Central memory CD8-positive, alpha-beta T cell (primary cell): Measurements from ENCODE around the gene BBS7.

Experiments
- ATAC-seq: fragments of 150-1000 bp; cut with Tn5 transposase; replicated peaks from 2 replicates; pipeline ENCODE4 v1.10.0; 2022; ENCODE audit warnings: mild to moderate bottlenecking, moderate FRiP score, moderate number of reproducible peaks; ENCODE audit not compliant: poor library complexity, severe bottlenecking; ENCODE audit errors: extremely low read depth
- DNase-seq, 2 donors: peaks; one replicate each; pipeline ENCODE4 v3.0.0; 2021; ENCODE audit warnings: low spot score in 2 of 2
- H3K27ac Mint-ChIP-seq: one replicate; pipeline ENCODE4 v1.8.0; 2022; ENCODE audit warnings: low read depth, mild to moderate bottlenecking, moderate library complexity, mixed read lengths
- H3K27me3 Mint-ChIP-seq: one replicate; pipeline ENCODE4 v1.8.0; 2022; ENCODE audit warnings: mixed read lengths
- H3K36me3 Mint-ChIP-seq: one replicate; pipeline ENCODE4 v1.8.0; 2022; ENCODE audit warnings: mild to moderate bottlenecking, moderate library complexity, mixed read lengths; ENCODE audit not compliant: insufficient read depth
- H3K4me1 Mint-ChIP-seq: one replicate; pipeline ENCODE4 v1.8.0; 2022; ENCODE audit warnings: mixed read lengths
- H3K4me3 Mint-ChIP-seq: one replicate; pipeline ENCODE4 v1.8.0; 2022; ENCODE audit warnings: mild to moderate bottlenecking, moderate library complexity, mixed read lengths
- H3K9me3 Mint-ChIP-seq: one replicate; pipeline ENCODE4 v1.8.0; 2022; ENCODE audit warnings: mixed read lengths

The BBS7 gene, protein sequence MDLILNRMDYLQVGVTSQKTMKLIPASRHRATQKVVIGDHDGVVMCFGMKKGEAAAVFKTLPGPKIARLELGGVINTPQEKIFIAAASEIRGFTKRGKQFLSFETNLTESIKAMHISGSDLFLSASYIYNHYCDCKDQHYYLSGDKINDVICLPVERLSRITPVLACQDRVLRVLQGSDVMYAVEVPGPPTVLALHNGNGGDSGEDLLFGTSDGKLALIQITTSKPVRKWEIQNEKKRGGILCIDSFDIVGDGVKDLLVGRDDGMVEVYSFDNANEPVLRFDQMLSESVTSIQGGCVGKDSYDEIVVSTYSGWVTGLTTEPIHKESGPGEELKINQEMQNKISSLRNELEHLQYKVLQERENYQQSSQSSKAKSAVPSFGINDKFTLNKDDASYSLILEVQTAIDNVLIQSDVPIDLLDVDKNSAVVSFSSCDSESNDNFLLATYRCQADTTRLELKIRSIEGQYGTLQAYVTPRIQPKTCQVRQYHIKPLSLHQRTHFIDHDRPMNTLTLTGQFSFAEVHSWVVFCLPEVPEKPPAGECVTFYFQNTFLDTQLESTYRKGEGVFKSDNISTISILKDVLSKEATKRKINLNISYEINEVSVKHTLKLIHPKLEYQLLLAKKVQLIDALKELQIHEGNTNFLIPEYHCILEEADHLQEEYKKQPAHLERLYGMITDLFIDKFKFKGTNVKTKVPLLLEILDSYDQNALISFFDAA

DNA sequence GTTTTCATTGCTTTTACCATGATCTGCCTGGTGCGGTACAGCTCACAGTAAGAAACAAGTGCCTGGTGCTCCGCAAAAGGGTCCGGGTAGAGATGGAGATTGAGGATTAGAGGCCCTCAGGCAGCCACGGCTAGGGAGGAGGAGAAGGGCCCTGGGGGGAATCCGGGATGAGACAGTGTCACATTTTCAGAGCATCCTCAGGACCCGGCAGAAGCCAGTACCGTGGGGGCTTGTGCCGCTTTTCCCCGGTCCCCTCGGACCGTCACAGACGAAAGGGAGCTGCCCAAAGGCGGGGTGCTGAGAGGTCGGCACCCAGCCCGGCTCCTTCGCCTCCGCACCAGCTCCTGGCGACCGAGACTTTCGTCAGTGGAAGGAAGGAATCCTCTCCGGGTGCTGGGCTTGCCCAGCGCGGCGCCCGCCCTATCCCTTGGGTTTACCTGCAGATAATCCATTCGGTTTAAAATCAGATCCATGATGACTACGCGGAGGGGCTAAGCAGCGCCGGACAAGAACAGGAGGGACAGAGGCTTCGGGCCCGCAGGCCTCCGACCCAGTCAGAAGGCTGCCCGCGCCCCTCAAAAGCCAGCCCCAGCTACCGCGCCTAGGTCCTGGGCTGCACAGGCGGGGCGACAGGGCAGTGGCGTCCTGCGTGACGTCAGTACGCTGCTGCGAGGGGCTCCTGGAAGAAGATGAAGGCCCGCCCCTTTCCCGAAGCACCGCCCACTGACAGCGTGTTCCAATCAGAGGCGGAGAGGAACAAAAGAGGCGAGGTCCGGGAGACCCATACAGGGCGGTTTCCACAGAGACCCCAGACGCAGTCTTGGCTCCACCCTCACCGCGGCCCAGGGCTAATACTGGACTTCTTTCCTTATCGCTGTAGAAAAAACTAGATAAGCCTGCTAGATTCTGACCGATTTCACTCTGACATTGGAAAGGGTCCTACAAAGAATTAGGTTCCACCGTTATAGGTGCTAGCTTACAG, at the start of gene BBS7:
BBS7 (minus strand) TSS at position 634 of the 982 bp plus-strand sequence; CDS start at position 473, 161 bp downstream.
- Mint-ChIP-seq H3K27me3 (peaks cover 27% of the 10 kb centered on the region), H3K36me3 (peaks cover 6% of the 10 kb centered on the region), H3K4me3 (peak within 1 kb of the TSS; percentile 85), H3K4me1 (peaks cover 14% of the 10 kb centered on the region), H3K27ac (peak within 1 kb of the TSS; percentile 87), H3K9me3 (no peaks in the 10 kb centered on the region)
- ATAC-seq (peak; percentile 98), DNase-seq (peak; percentile 86 to 92)

DNA sequence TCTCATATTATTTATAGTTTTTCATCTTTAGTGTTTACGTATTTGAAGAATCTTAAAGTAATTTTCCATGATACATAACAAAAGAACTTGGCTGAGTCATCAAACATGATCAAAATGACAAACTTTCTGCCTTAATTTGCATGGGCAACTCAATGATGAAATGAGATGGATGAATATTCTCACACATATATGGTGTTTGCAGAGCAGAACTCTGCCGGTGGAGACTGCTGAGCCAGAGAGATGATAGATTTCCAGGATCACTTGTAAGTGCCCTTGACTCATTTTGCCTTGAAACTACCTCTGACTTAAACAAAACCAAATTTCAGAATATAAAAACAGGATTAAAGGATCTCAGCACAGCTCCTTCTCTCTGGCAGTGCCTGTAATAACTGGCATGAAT, 43.4 kb upstream of the BBS7 start:
- no peak for DNase-seq
- H3K9me3 Mint-ChIP-seq = no peaks in the 10 kb centered on the region

DNA sequence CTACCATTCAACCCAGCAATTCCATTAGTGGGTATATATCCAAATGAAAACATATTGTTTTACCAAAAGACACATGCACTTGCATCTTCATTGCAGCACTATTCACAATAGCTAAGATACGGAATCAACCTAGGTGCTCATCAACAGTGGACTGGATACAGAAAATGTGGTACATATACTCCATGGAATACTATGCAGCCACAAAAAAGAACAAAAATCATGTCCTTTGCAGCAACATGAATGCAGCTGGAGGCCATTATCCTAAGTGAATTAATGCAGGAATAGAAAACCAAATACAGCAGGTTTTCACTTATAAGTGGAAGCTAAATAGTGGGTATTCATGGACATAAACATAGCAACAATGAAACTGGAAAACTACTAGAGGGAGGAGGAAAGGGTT, 38.1 kb upstream of the BBS7 start:
- Mint-ChIP-seq H3K27me3 (no peaks in the 10 kb centered on the region), H3K4me1 (no peaks in the 10 kb centered on the region), H3K4me3 (no peak overlapping the region), H3K27ac (no peak overlapping the region), H3K9me3 (no peaks in the 10 kb centered on the region), H3K36me3 (no peaks in the 10 kb centered on the region)
- DNase-seq = no peak
- no peak for ATAC-seq

More for the DNA sequence above, 43.4 kb upstream of the BBS7 start:
- H3K4me3 Mint-ChIP-seq = no peak overlapping the region
- peaks cover 6% of the 10 kb centered on the region for H3K4me1 Mint-ChIP-seq
- no peaks in the 10 kb centered on the region for H3K27me3 Mint-ChIP-seq
- H3K36me3 Mint-ChIP-seq = no peaks in the 10 kb centered on the region
- H3K27ac Mint-ChIP-seq = no peak overlapping the region
- no peak for ATAC-seq

DNA sequence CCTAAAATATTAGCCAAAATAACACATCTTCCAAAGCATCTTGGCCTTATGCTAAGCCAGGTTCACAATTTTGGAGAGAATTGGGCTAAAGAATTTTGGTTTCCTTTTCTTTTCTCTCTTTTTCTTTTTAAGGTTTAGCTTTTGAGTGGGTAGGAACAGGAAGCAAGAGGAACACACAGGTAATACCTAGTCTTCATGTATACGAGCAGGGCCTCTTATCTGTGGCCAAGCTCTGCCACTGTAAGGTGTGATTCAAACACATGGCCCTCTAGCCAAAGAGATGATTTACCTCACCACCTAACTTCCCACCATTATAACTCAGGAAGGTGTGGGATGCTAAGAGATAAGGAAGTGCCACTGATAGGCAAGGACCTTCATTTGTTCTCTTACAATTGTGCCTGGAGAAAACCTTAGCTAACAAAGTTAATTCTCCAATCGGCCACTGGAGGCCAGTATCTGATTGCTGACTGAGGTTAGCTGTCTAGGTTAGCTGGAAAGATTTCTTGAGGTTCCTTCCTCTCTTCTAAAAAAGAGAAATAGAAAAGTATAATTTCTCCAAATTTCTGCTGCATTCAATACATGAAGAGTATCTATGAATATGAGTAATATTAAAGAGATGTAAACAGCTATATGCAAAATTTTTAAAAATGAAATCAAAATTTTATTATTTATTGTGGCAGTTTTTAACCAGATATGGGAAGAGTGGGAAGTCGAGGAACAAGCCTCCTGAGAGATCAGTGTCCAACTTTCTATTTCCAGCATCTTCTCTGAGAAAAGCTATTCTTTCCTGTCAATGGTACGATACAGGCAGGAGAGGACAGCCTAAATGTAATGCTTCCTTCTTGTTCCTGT, 30.1 kb upstream of the BBS7 start:
- H3K27ac Mint-ChIP-seq = no peak overlapping the region
- H3K36me3 Mint-ChIP-seq = peaks cover 2% of the 10 kb centered on the region
- no peak overlapping the region for H3K4me3 Mint-ChIP-seq
- peak; percentile 71 for ATAC-seq
- no peaks in the 10 kb centered on the region for H3K4me1 Mint-ChIP-seq
- H3K27me3 Mint-ChIP-seq = no peaks in the 10 kb centered on the region
- peak; percentile 24 to 33 for DNase-seq
- H3K9me3 Mint-ChIP-seq = no peaks in the 10 kb centered on the region

DNA sequence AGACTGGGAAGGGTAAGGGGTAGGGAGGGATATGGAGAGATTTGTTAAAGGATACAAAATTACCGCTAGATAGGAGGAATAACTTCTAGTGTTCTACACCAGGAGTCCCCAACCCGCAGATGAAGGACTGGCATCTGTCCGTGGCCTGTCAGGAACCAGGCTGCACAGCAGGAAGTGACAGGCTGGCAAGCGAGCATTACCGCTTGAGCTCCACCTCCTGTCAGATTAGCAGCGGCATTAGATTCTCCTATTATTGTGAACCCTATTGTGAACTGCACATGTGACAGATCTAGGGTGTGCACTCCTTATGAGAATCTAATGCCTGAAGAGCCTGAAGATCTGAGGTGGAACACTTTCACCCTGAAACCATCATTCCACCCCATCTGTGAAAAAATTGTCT, 27.9 kb upstream of the BBS7 start:
- peak overlapping the region; percentile 3 for H3K4me3 Mint-ChIP-seq
- no peak for DNase-seq

DNA sequence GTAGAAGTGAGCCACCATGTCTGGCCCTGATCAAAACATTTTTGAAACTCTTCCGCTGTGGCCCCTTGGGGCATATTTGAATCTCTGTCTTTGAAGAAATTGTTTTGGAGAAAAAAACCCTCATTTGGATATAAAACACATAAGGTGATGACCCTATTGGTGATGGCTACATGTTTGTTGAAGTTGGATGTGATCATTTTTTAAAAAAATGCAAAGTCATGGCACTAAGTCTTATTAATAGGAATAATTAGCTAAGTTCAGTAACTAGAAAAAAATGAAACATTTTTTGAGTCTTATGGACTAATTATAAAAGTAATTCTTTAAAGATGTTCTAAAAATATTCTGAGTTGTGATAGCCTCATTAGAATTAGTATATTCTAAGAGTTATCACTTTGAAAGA, 17.9 kb upstream of the BBS7 start:
- no peak overlapping the region for H3K4me3 Mint-ChIP-seq
- peaks cover 15% of the 10 kb centered on the region for H3K27me3 Mint-ChIP-seq
- DNase-seq (no peak), ATAC-seq (no peak)
- H3K9me3 Mint-ChIP-seq = no peaks in the 10 kb centered on the region
- H3K27ac Mint-ChIP-seq = no peak overlapping the region
- no peaks in the 10 kb centered on the region for H3K4me1 Mint-ChIP-seq
- no peaks in the 10 kb centered on the region for H3K36me3 Mint-ChIP-seq

More for the DNA sequence above, 27.9 kb upstream of the BBS7 start:
- H3K36me3 Mint-ChIP-seq = peaks cover 2% of the 10 kb centered on the region
- H3K27ac Mint-ChIP-seq = no peak overlapping the region
- ATAC-seq = no peak
- no peaks in the 10 kb centered on the region for H3K4me1 Mint-ChIP-seq
- no peaks in the 10 kb centered on the region for H3K27me3 Mint-ChIP-seq
- H3K9me3 Mint-ChIP-seq = no peaks in the 10 kb centered on the region

DNA sequence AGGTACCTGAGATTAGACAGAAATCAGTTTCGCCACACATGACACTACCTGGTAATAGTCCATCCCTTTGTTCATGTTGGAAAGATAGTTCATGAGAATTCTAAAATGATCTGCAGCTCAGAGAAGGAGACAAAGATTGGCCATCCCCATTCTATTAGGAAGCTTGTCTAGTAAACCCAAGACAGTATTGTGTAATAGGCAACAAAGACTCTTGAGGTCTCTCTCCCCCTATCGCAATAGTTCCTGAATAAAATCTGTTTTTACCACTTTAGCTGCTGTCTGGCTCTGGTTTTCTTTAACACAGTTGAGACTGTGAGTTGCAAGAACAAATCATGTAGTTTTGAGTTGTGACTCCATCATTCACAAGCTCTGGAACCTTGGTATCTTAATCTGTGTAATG, 14.8 kb upstream of the BBS7 start:
- Mint-ChIP-seq H3K27me3 (peaks cover 45% of the 10 kb centered on the region), H3K4me3 (no peak overlapping the region), H3K27ac (no peak overlapping the region), H3K9me3 (no peaks in the 10 kb centered on the region), H3K36me3 (no peaks in the 10 kb centered on the region), H3K4me1 (no peaks in the 10 kb centered on the region)
- DNase-seq (no peak), ATAC-seq (no peak)

DNA sequence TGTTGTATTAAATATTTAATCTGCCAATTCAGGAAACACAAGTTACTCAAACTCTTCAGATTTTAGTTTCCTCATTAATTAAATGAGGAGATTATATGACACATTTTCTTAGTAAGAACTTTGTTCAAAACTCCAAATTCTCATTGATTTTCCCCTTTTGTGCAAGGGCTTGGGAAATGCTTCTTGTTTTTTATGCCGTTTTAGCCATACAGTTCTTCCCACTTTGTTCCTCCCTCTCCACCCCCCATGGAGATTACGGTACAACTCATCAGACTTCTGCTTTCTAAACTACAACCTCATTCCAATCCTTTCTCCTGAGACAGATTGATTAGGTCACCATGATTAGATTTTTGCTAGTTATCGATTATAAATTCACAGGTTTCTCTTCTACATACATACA, 10.9 kb upstream of the BBS7 start:
- no peak overlapping the region for H3K4me3 Mint-ChIP-seq
- no peaks in the 10 kb centered on the region for H3K4me1 Mint-ChIP-seq
- no peak for ATAC-seq
- no peaks in the 10 kb centered on the region for H3K36me3 Mint-ChIP-seq
- DNase-seq = no peak
- no peaks in the 10 kb centered on the region for H3K9me3 Mint-ChIP-seq
- no peak overlapping the region for H3K27ac Mint-ChIP-seq
- peaks cover 60% of the 10 kb centered on the region for H3K27me3 Mint-ChIP-seq

DNA sequence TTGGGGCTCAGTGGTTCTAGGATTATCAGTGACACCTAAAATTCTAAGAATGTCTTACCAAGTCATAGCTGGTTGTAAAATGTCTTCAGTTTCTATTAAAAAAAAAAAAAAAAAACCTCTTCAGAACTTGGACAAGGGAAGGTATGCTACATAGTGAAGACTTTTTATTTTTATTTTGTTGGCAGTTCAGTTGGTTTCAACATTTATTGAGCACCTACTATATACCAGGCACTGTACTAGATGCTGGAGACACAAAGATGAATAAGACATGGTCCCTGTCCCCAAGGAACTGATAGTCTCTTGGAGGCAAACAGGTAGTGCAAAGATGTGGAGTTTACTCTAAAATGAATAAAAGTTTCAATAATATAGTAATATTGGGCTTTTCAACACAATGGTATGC, 8.9 kb upstream of the BBS7 start:
- Mint-ChIP-seq H3K9me3 (no peaks in the 10 kb centered on the region), H3K27me3 (peaks cover 69% of the 10 kb centered on the region), H3K27ac (no peak overlapping the region), H3K36me3 (no peaks in the 10 kb centered on the region), H3K4me1 (no peaks in the 10 kb centered on the region), H3K4me3 (no peak overlapping the region)
- DNase-seq (no peak), ATAC-seq (no peak)

DNA sequence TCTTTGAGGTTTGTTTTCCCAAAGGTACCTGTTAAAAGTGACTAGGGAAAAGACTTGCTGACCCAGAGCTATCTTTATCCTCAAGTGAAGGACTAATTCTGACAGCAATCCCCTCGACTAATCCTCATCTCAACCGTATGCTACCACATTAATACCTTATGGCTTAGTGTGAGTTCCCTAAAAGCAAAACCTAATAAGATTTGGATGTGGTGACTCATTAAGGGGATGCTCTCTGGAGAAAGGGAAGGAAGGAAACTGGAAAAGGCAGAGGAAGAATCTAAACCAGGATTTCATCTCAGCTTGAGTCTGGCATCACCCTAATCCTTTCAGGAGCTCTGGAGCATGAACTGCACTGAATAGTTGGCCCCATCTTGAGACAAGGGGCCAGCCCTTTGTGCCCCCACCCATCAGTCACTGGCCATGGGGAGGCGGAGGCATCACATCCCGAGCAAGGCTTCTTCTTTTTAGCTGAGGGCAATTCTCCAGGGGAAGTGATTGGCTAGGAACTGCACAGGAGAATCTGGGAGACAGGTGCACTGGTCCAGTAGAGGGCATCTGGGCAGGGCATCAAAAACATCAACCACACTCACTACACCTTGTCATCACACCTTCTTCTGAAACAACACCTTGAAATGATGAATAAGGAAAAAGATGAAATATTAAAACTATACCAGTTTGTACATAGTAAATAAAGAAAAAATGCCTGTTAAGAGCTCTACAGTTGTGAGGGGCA, 6.9 kb upstream of the BBS7 start:
- no peak overlapping the region for H3K4me3 Mint-ChIP-seq
- no peak for ATAC-seq
- H3K27ac Mint-ChIP-seq = no peak overlapping the region
- no peaks in the 10 kb centered on the region for H3K36me3 Mint-ChIP-seq
- H3K4me1 Mint-ChIP-seq = no peaks in the 10 kb centered on the region
- no peak for DNase-seq
- H3K27me3 Mint-ChIP-seq = peaks cover 67% of the 10 kb centered on the region
- H3K9me3 Mint-ChIP-seq = no peaks in the 10 kb centered on the region

DNA sequence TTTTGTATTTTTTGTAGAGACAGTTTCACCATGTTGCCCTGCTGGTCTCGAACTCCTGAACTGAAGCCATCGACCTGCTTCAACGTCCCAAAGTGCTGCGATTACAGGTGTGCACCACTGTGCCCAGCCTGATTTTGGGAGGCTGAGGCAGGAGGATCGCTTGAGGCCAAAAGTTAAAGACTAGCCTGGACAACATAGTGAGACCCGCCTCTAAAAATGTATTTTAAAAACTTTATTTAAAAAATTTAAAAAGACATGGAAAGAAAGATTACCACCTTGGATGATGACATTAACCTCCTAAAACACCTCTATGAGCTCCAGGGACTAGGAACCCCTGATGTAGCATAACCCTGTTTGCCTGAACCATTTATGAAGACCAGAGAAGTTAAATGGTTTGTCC, 5.8 kb upstream of the BBS7 start:
- H3K27ac Mint-ChIP-seq = no peak overlapping the region
- no peak overlapping the region for H3K4me3 Mint-ChIP-seq
- DNase-seq = no peak
- H3K27me3 Mint-ChIP-seq = peaks cover 63% of the 10 kb centered on the region
- no peak for ATAC-seq
- H3K9me3 Mint-ChIP-seq = no peaks in the 10 kb centered on the region
- H3K4me1 Mint-ChIP-seq = peaks cover 1% of the 10 kb centered on the region
- H3K36me3 Mint-ChIP-seq = no peaks in the 10 kb centered on the region
